HepG2 (cell line): Measurements from ENCODE around the gene PYGB.

Source experiments
- CEBPB ChIP-seq: IDR thresholded peaks from 2 replicates; pipeline ENCODE4 v1.6.1; 2011; ENCODE audit warnings: low read depth, low read length, improper control_type of control experiment, borderline replicate concordance
- CTCF ChIP-seq: sonication (generic); formaldehyde crosslinking; IDR thresholded peaks from 2 replicates; pipeline ENCODE4 v1.5.0; 2020; ENCODE audit warnings: mild to moderate bottlenecking, missing genetic modification reagents, moderate library complexity
- ELF3 ChIP-seq: IDR thresholded peaks from 2 replicates; pipeline ENCODE4 v1.6.1; 2016; ENCODE audit warnings: missing genetic modification reagents, missing compliant biosample characterization
- GTF2F1 ChIP-seq: fragments of 150-350 bp; IDR thresholded peaks from 2 replicates; pipeline ENCODE4 v1.6.1; 2014; ENCODE audit warnings: low read length
- MAX ChIP-seq: IDR thresholded peaks from 2 replicates; pipeline ENCODE4 v1.6.1; 2012; ENCODE audit warnings: inconsistent platforms
- NR2C2 ChIP-seq: sonication (generic); formaldehyde crosslinking; IDR thresholded peaks from 2 replicates; pipeline ENCODE4 v1.4.0; 2020; ENCODE audit warnings: missing genetic modification reagents, mild to moderate bottlenecking, moderate library complexity, borderline replicate concordance
- PCBP2 ChIP-seq: fragments of 200-400 bp; formaldehyde crosslinking; optimal IDR thresholded peaks from 2 replicates; pipeline ENCODE3; 2018; ENCODE audit warnings: low read length, low read depth; ENCODE audit not compliant: poor library complexity, severe bottlenecking
- SMC3 ChIP-seq: IDR thresholded peaks from 2 replicates; pipeline ENCODE4 v1.6.1; 2011; ENCODE audit warnings: low read length, improper control_type of control experiment
- U2AF1 ChIP-seq: fragments of 200-400 bp; formaldehyde crosslinking; optimal IDR thresholded peaks from 2 replicates; pipeline ENCODE3; 2017; ENCODE audit warnings: mild to moderate bottlenecking, low read depth, low read length
- ZNF331 ChIP-seq: sonication (generic); formaldehyde crosslinking; IDR thresholded peaks from 2 replicates; pipeline ENCODE4 v1.4.0; 2020; ENCODE audit warnings: missing genetic modification reagents
- ZNF740 ChIP-seq: sonication (generic); formaldehyde crosslinking; IDR thresholded peaks from 2 replicates; pipeline ENCODE4 v1.4.0; 2020; ENCODE audit warnings: missing genetic modification reagents
- ZNF780A ChIP-seq: sonication (generic); formaldehyde crosslinking; IDR thresholded peaks from 2 replicates; pipeline ENCODE4 v1.8.0; 2022; ENCODE audit warnings: mild to moderate bottlenecking, missing genetic modification reagents, moderate library complexity

- no peak for TF ChIP-seq CTCF (CRISPR knock-in tag)
- TF ChIP-seq PCBP2, result no peak
- TF ChIP-seq U2AF1, result no peak
- TF ChIP-seq GTF2F1, result no peak
- no peak for TF ChIP-seq ZNF331 (CRISPR knock-in tag)
- no peak for TF ChIP-seq NR2C2 (CRISPR knock-in tag)
- no peak for TF ChIP-seq SMC3
- no peak for TF ChIP-seq ZNF780A (CRISPR knock-in tag)
- no peak for TF ChIP-seq MAX
- no peak for TF ChIP-seq CEBPB
- no peak for TF ChIP-seq ZNF740 (CRISPR knock-in tag)
- no peak for TF ChIP-seq ELF3 (CRISPR knock-in tag)
Observed at GRCh38 chr20:25279403-25279802, 31.5 kb downstream of the PYGB start.
